Stimulated activated CD4-positive, alpha-beta T cell treated with anti-CD3 and anti-CD28 coated beads, Interleukin-2, amount 100 ng/mL, for 24 hours (primary cell): ENCODE data around the gene IZUMO1R.
"Not testable (repeated sequence)": the region's sequence is repeated elsewhere in the genome, so short reads cannot be mapped to it uniquely, and the experiment has no call there.

Experiments
- DNase-seq, 2 donors: peaks; one replicate each; pipeline ENCODE4 v3.0.0-alpha.2; 2020

The IZUMO1R gene

GRCh38 chr11:94303966-94304958 lies at the start of gene IZUMO1R:
Gene IZUMO1R (plus strand): TSS chr11:94304580. CDS start chr11:94305637, 1,057 bp downstream.
- DNase-seq: no peak

GRCh38 chr11:94271885-94272372 lies 32.5 kb upstream of the IZUMO1R start:
- no peak for DNase-seq

GRCh38 chr11:94272738-94273313 lies 31.6 kb upstream of the IZUMO1R start:
- DNase-seq: no peak

GRCh38 chr11:94275961-94276360 lies 28.4 kb upstream of the IZUMO1R start:
- DNase-seq: no peak

- DNase-seq: no peak
These were observed 27.4 kb upstream of the IZUMO1R start for GRCh38 chr11:94276943-94277342.

GRCh38 chr11:94278207-94278606 lies 26.2 kb upstream of the IZUMO1R start:
- not testable (repeated sequence) for DNase-seq

- DNase-seq: no peak
These were observed 24.4 kb upstream of the IZUMO1R start for GRCh38 chr11:94279996-94280395.

GRCh38 chr11:94281324-94281723 lies 23.1 kb upstream of the IZUMO1R start:
- no peak for DNase-seq

- no peak for DNase-seq
These were observed 20.7 kb upstream of the IZUMO1R start for GRCh38 chr11:94283678-94284077.

GRCh38 chr11:94295534-94295933 lies 8.8 kb upstream of the IZUMO1R start:
- DNase-seq: no peak

- DNase-seq: no peak
These were observed 6.3 kb upstream of the IZUMO1R start for GRCh38 chr11:94297985-94298576.

- DNase-seq: no peak
These were observed 1.6 kb upstream of the IZUMO1R start for GRCh38 chr11:94302776-94303175.

GRCh38 chr11:94305146-94305545 lies 766 bp downstream of the IZUMO1R start:
- DNase-seq: no peak

GRCh38 chr11:94307101-94307791 lies 2.9 kb downstream of the IZUMO1R start:
- no peak for DNase-seq

GRCh38 chr11:94308024-94308423 lies 3.6 kb downstream of the IZUMO1R start:
- DNase-seq: no peak

GRCh38 chr11:94309757-94310156 lies 5.4 kb downstream of the IZUMO1R start:
- no peak for DNase-seq

- no peak for DNase-seq
These were observed 6.0 kb downstream of the IZUMO1R start for GRCh38 chr11:94310191-94310875.

- no peak for DNase-seq
These were observed 8.0 kb downstream of the IZUMO1R start for GRCh38 chr11:94312339-94312738.

GRCh38 chr11:94314064-94314463 lies 9.7 kb downstream of the IZUMO1R start:
- DNase-seq: no peak

GRCh38 chr11:94315664-94316063 lies 11.3 kb downstream of the IZUMO1R start:
- no peak for DNase-seq

- no peak for DNase-seq
These were observed 18.1 kb downstream of the IZUMO1R start for GRCh38 chr11:94322501-94322900.

- DNase-seq: peak; percentile 42 to 66
These were observed 21.3 kb downstream of the IZUMO1R start for GRCh38 chr11:94325681-94326080.
